ENCODE data around the gene FAM81A. TPM values are rescaled to one million over a fixed set of nuclear protein-coding genes. Genes with fewer than 3 reads are reported as not detected.
A peak's percentile ranks its signal among the peaks of the same experiment; 100 is the strongest.

FAM81A gene
- total RNA-seq, 4 donors from 2014 or later, result 0.80 to 8.4 (median 4.6) TPM; not detected in 1

- H3K4me3 ChIP-seq, result no peak overlapping the region
- no peak for DNase-seq
- no peaks in the 10 kb centered on the region for H3K36me3 ChIP-seq
- in situ Hi-C loops (cut with MboI; ENCODE audit: low pct_ligation_motif_present in 1 of 4, low pct_unique_long_range_greater_than_20kb in 1 of 4, low sequenced_read_pairs in 3 of 4) (no loop called here), intact Hi-C loops (cut with DNase I; ENCODE audit: low total_unique reads) (no loop called here)
- H3K27ac ChIP-seq, result no peak overlapping the region
- TF ChIP-seq EP300 (IDR thresholded peaks at IDR 0.05; ENCODE audit: low read depth) (no peak), POLR2A (IDR thresholded peaks at IDR 0.05) (no peak), POLR2AphosphoS5 (IDR thresholded peaks at IDR 0.05) (no peak), CTCF (IDR thresholded peaks at IDR 0.05) (no peak)
- WGBS, 2 donors (ENCODE audit: low coverage in 1 of 2), result 49 to 56% methylated on average over 3 of the region's 3 CpGs
- H3K4me1 ChIP-seq, result peaks cover 0 to 36% (median 21%) of the 10 kb centered on the region in 4 donors
- no peaks in the 10 kb centered on the region for H3K9me3 ChIP-seq
- no peaks in the 10 kb centered on the region for H3K27me3 ChIP-seq
These were observed 31.5 kb upstream of the FAM81A start for GRCh38 chr15:59406446-59406845.

- Histone ChIP-seq H3K27ac (no peak overlapping the region), H3K4me1 (peaks cover 5 to 42% (median 25%) of the 10 kb centered on the region in 4 donors), H3K9me3 (no peaks in the 10 kb centered on the region), H3K36me3 (no peaks in the 10 kb centered on the region), H3K4me3 (no peak overlapping the region), H3K27me3 (no peaks in the 10 kb centered on the region)
- intact Hi-C loops (cut with DNase I; ENCODE audit: low total_unique reads) (no loop called here), in situ Hi-C loops (cut with MboI; ENCODE audit: low pct_ligation_motif_present in 1 of 4, low pct_unique_long_range_greater_than_20kb in 1 of 4, low sequenced_read_pairs in 3 of 4) (no loop called here)
- 41 to 77% methylated on average over 3 to 5 of the region's 5 CpGs for WGBS, 2 donors (ENCODE audit: low coverage in 1 of 2)
- TF ChIP-seq POLR2AphosphoS5 (IDR thresholded peaks at IDR 0.05) (no peak), CTCF (IDR thresholded peaks at IDR 0.05) (no peak), EP300 (IDR thresholded peaks at IDR 0.05; ENCODE audit: low read depth) (no peak), POLR2A (IDR thresholded peaks at IDR 0.05) (no peak)
- no peak for DNase-seq
These were observed 30.0 kb upstream of the FAM81A start for GRCh38 chr15:59407946-59408345.

- Histone ChIP-seq H3K27me3 (no peaks in the 10 kb centered on the region), H3K27ac (peak overlapping the region; percentile 40 to 82 (median 76)), H3K4me3 (peak overlapping the region in 1 of 4 donors; percentile 20), H3K9me3 (no peaks in the 10 kb centered on the region), H3K4me1 (peaks cover 5 to 49% (median 33%) of the 10 kb centered on the region in 4 donors), H3K36me3 (no peaks in the 10 kb centered on the region)
- intact Hi-C loops (cut with DNase I; ENCODE audit: low total_unique reads) (no loop called here), in situ Hi-C loops (cut with MboI; ENCODE audit: low pct_ligation_motif_present in 1 of 4, low pct_unique_long_range_greater_than_20kb in 1 of 4, low sequenced_read_pairs in 3 of 4) (no loop called here)
- peak; percentile 58 for DNase-seq
- WGBS, 2 donors (ENCODE audit: low coverage in 1 of 2), result 15 to 25% methylated on average over 1 to 2 of the region's 2 CpGs
- TF ChIP-seq CTCF (IDR thresholded peaks at IDR 0.05) (no peak), POLR2A (IDR thresholded peaks at IDR 0.05) (peak; percentile 19), POLR2AphosphoS5 (IDR thresholded peaks at IDR 0.05) (peak in 1 of 3 donors; percentile 49), EP300 (IDR thresholded peaks at IDR 0.05; ENCODE audit: low read depth) (no peak)
These were observed 27.5 kb upstream of the FAM81A start for GRCh38 chr15:59410391-59410896.

GRCh38 chr15:59413577-59413976 lies 24.4 kb upstream of the FAM81A start:
- WGBS, 2 donors (ENCODE audit: low coverage in 1 of 2), result 56% methylated on average over 2 of the region's 2 CpGs; no CpG with 5 or more reads in 1 of the 2 donors
- no peak overlapping the region for H3K4me3 ChIP-seq
- intact Hi-C loops (cut with DNase I; ENCODE audit: low total_unique reads) (no loop called here), in situ Hi-C loops (cut with MboI; ENCODE audit: low pct_ligation_motif_present in 1 of 4, low pct_unique_long_range_greater_than_20kb in 1 of 4, low sequenced_read_pairs in 3 of 4) (no loop called here)
- H3K4me1 ChIP-seq, result peaks cover 5 to 47% (median 33%) of the 10 kb centered on the region in 4 donors
- TF ChIP-seq EP300 (IDR thresholded peaks at IDR 0.05; ENCODE audit: low read depth) (no peak), POLR2A (IDR thresholded peaks at IDR 0.05) (no peak), CTCF (IDR thresholded peaks at IDR 0.05) (no peak), POLR2AphosphoS5 (IDR thresholded peaks at IDR 0.05) (no peak)
- H3K9me3 ChIP-seq, result no peaks in the 10 kb centered on the region
- no peaks in the 10 kb centered on the region for H3K27me3 ChIP-seq
- DNase-seq, result no peak
- no peaks in the 10 kb centered on the region for H3K36me3 ChIP-seq
- peak overlapping the region in 3 of 4 donors; percentile 50 to 77 (median 75) for H3K27ac ChIP-seq

All from transverse colon (tissue), 4 donors.